BE2C (cell line): ENCODE results near the gene DHCR7.

Experiments
- DNase-seq: peaks from one replicate; pipeline ENCODE4 v3.0.0-alpha.2; 2020
- H3K27me3 ChIP-seq: fragments of 250-450 bp; sonication (Bioruptor Pico); 2 replicates; pipeline ENCODE4 v1.5.1; 2020; ENCODE audit warnings: mild to moderate bottlenecking
- H3K36me3 ChIP-seq: fragments of 250-450 bp; sonication (Bioruptor Pico); 2 replicates; pipeline ENCODE4 v1.5.1; 2020; ENCODE audit warnings: mild to moderate bottlenecking
- H3K4me1 ChIP-seq: fragments of 250-450 bp; sonication (Bioruptor Pico); 2 replicates; pipeline ENCODE4 v1.5.1; 2020
- H3K4me3 ChIP-seq: 2 replicates; pipeline ENCODE4 v1.5.1; 2011; ENCODE audit warnings: low read depth, low read length
- H3K9me3 ChIP-seq: fragments of 250-450 bp; sonication (Bioruptor Pico); 2 replicates; pipeline ENCODE4 v1.5.1; 2020
- TF ChIP-seq, protein P1 (sequence below): IDR thresholded peaks from 2 replicates; pipeline ENCODE4 v1.5.1; 2012; ENCODE audit warnings: mild to moderate bottlenecking, low read depth, low read length

Gene DHCR7

GRCh38 chr11:71485466-71485865 is 37.3 kb upstream of the DHCR7 start:
- TF ChIP-seq, protein P1, sequence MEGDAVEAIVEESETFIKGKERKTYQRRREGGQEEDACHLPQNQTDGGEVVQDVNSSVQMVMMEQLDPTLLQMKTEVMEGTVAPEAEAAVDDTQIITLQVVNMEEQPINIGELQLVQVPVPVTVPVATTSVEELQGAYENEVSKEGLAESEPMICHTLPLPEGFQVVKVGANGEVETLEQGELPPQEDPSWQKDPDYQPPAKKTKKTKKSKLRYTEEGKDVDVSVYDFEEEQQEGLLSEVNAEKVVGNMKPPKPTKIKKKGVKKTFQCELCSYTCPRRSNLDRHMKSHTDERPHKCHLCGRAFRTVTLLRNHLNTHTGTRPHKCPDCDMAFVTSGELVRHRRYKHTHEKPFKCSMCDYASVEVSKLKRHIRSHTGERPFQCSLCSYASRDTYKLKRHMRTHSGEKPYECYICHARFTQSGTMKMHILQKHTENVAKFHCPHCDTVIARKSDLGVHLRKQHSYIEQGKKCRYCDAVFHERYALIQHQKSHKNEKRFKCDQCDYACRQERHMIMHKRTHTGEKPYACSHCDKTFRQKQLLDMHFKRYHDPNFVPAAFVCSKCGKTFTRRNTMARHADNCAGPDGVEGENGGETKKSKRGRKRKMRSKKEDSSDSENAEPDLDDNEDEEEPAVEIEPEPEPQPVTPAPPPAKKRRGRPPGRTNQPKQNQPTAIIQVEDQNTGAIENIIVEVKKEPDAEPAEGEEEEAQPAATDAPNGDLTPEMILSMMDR = no peak
- Histone ChIP-seq H3K36me3 (no peaks in the 10 kb centered on the region), H3K4me1 (peaks cover 8% of the 10 kb centered on the region; the same call in 1 of the 2 replicates), H3K27me3 (no peaks in the 10 kb centered on the region), H3K9me3 (no peaks in the 10 kb centered on the region), H3K4me3 (no peak overlapping the region)
- DNase-seq = no peak

DNA sequence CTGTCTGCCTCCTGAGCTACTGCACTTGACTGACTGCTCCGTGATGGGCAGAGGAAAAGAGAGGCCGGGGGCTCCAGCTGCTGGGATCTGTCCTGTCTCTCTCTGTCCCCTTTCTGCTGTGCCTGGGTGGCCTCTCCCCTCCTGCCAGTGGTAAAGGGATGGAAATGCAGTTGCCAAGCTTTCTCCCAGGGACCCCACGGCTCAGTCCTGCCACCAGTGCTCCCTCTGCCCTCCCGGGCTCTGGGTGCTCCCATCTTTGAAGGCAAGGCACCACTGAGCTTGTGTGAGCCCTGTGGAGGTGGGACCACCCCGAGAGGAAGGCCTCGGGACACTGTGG is 36.8 kb upstream of the DHCR7 start:
- TF ChIP-seq, protein P1 = no peak
- Histone ChIP-seq H3K36me3 (no peaks in the 10 kb centered on the region), H3K4me3 (no peak overlapping the region), H3K27me3 (no peaks in the 10 kb centered on the region), H3K9me3 (no peaks in the 10 kb centered on the region), H3K4me1 (peaks cover 8% of the 10 kb centered on the region; the same call in 1 of the 2 replicates)
- no peak for DNase-seq

DNA sequence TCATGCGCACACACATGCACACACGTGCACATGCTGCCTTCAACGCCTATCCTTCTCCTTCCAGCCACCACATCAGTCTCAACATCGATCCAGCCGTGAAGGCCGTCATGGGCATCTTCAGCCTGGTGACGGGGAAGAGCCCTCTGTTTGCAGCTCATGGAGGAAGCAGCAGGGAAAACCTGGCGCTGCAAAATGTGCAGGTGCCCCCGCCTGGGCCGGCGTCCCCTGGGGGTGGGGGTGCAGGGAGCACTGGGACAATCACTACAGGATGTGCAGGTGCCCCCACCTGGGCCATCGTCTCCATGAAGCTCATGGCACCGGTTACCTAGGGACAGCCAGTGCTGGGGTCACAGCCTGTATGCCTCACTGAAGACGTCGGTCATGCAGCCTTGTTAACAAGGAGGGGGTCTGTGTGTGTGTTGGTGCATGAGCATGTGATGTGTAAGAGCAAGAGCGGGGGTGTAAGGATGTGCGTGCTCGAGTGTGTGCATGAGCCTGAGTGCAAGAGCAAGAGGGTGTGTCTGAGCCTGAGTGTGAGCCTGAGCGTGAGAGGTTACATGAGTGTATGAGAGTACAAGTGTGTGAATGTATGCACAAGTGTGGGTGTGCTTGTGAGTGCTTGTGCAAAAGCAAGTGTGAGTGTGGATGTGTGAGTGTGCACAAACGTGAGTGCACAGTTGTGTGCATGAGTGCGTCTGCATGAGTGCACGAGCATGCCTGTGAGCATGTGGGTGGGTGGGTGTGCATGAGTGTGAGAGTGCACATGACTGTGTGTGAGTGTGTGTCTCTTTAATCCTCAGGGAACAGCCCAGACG is 36.3 kb upstream of the DHCR7 start:
- Histone ChIP-seq H3K27me3 (no peaks in the 10 kb centered on the region), H3K4me1 (peaks cover 8% of the 10 kb centered on the region; the same call in 1 of the 2 replicates), H3K4me3 (no peak overlapping the region), H3K36me3 (no peaks in the 10 kb centered on the region), H3K9me3 (no peaks in the 10 kb centered on the region)
- no peak for DNase-seq
- TF ChIP-seq, protein P1 = no peak

- H3K4me1 ChIP-seq = peaks cover 7% of the 10 kb centered on the region; the same call in 1 of the 2 replicates
- H3K27me3 ChIP-seq = no peaks in the 10 kb centered on the region
- no peak overlapping the region for H3K4me3 ChIP-seq
- no peak for DNase-seq
- no peaks in the 10 kb centered on the region for H3K9me3 ChIP-seq
- H3K36me3 ChIP-seq = no peaks in the 10 kb centered on the region
- TF ChIP-seq, protein P1 = no peak
Observed at GRCh38 chr11:71483692-71484091, 35.5 kb upstream of the DHCR7 start.

GRCh38 chr11:71482746-71483364 is 34.7 kb upstream of the DHCR7 start:
- H3K9me3 ChIP-seq = no peaks in the 10 kb centered on the region
- H3K4me1 ChIP-seq = peaks cover under 1% of the 10 kb centered on the region; the same call in 1 of the 2 replicates
- no peak overlapping the region for H3K4me3 ChIP-seq
- TF ChIP-seq, protein P1 = no peak
- DNase-seq = no peak
- H3K36me3 ChIP-seq = no peaks in the 10 kb centered on the region
- H3K27me3 ChIP-seq = no peaks in the 10 kb centered on the region

DNA sequence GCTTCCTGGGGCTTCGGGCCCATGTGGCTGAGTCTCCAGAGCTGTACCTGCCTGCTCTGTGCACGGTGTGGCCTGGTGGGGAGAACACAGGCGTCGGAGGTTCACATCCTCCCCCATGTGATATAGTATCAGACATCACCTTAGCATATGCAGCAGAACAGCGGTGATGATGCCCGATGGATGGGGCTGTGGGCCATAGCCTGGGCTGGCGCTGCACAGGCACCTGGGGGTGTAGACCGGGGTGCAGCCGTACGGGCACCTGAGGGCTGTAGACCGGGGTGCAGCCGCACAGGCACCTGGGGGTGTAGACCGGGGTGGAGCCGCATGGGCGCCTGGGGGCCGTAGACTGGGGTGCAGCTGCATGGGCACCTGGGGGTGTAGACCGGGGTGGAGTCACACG is 34.0 kb upstream of the DHCR7 start:
- TF ChIP-seq, protein P1 = no peak
- Histone ChIP-seq H3K4me3 (no peak overlapping the region), H3K9me3 (no peaks in the 10 kb centered on the region), H3K4me1 (no peaks in the 10 kb centered on the region), H3K36me3 (no peaks in the 10 kb centered on the region), H3K27me3 (no peaks in the 10 kb centered on the region)
- DNase-seq = no peak
